Smooth muscle cell of bladder (primary cell): Measurements from ENCODE around the gene TCN2. TPM values are rescaled to one million over a fixed set of nuclear protein-coding genes. Genes with fewer than 3 reads are reported as not detected.

Experiments
- total RNA-seq: library from RNA; depleted of rRNA; stranded (reverse); fragments of >200 nt; gene quantifications from 2 replicates; pipeline ENCODE4 v1.2.3, GENCODE V29; 2014

Gene TCN2
- total RNA-seq = 2.0 and 2.4 TPM in 2 replicates

DNA sequence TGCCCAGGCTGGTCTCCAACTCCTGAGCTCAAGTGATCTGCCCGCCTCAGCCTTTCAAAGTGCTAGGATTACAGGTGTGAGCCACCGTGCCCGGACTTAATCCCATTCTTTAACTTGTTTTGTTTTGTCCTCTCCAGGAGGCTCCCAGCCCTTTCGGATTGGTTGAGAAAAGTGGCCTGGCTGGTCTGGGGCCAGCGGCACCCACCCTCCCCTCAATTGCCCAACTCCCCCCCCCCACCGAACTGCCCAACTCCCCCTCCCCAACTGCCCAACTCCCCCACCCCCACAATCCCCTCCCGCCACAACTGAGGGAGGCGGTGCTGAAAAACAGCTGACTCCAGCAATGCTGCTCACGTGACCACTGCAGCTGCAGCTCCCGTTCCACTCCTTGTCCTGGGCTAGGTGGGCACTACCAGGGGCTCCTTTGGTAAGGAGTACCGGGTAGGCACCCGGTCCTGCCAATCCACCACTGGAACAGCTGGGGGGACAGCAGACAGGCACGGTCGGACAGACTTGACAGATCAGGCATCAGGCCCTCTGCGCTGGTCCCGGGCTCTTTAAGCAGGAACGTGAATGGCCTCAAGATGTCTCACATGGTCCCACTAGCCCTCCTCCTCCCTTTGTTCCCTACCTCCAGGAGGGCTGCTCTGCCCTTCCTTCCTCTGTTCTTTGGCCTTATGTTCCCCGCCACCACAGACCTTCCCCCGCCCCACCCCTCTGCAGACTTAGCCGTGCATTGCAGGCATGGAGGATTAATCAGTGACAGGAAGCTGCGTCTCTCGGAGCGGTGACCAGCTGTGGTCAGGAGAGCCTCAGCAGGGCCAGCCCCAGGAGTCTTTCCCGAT is at the start of gene TCN2:
TSS of gene TCN2 (plus strand) at position 720 of the 845 bp plus-strand sequence. CDS start 158 bp downstream, outside the sequence.

DNA sequence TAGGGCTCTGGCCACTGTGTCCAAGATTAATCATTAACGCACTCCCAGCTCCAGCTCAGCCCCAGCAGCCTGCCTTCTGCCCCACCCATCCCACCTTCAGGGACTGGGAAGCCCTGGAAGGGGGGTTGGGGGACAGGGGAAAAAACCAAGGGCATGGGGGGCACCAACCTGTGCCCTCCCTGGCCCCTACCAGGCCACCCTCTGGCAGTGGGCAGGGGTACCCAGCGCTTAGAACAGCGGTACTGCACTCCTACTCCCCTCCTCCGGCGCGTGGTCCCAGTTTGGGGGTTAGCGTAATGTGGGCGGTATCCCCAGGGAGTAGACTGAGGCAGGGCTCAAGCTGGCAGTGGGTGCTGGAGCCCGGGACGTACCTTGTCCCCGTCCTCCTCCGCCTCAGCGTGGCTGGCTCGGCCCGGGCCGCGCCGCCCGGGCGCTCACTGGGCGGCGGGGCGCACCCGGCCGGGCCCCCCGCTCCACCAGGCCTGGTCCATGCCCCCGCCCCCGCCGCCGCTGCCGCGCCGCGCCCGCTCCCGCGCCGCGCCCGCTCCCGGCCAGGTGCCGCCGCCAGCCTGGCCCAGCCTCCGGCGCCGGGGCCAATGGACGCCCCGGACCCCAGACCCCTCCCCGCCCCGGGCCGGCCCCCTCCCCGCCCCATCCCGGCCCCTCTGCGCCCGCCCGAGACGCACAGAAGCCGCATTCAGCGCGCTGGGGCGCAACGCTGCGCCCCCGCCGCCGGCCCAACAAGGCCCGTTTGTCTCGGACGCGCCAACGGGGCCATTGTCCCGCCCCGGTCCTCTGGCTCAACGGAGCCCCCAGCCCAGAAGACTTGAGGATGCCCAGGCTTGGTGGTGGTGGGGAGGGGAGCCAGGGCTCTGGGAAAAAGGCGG is 32.6 kb upstream of the TCN2 start, which contains the start of gene GAL3ST1:
TSS of gene GAL3ST1 (minus strand) at position 571 of the 887 bp plus-strand sequence. CDS start 17,273 bp downstream, outside the sequence.

GRCh38 chr22:30591588-30592359 is 15.2 kb upstream of the TCN2 start, which contains the start of gene PES1:
Gene PES1, minus strand, starts transcription at chr22:30591910. Its CDS starts 77 bp downstream, at chr22:30591833.

GRCh38 chr22:30635273-30636225 is 28.6 kb downstream of the TCN2 start, which contains the start of gene SLC35E4:
Gene SLC35E4, plus strand, starts transcription at chr22:30635781. Its CDS starts 670 bp downstream, at chr22:30636451.

DNA sequence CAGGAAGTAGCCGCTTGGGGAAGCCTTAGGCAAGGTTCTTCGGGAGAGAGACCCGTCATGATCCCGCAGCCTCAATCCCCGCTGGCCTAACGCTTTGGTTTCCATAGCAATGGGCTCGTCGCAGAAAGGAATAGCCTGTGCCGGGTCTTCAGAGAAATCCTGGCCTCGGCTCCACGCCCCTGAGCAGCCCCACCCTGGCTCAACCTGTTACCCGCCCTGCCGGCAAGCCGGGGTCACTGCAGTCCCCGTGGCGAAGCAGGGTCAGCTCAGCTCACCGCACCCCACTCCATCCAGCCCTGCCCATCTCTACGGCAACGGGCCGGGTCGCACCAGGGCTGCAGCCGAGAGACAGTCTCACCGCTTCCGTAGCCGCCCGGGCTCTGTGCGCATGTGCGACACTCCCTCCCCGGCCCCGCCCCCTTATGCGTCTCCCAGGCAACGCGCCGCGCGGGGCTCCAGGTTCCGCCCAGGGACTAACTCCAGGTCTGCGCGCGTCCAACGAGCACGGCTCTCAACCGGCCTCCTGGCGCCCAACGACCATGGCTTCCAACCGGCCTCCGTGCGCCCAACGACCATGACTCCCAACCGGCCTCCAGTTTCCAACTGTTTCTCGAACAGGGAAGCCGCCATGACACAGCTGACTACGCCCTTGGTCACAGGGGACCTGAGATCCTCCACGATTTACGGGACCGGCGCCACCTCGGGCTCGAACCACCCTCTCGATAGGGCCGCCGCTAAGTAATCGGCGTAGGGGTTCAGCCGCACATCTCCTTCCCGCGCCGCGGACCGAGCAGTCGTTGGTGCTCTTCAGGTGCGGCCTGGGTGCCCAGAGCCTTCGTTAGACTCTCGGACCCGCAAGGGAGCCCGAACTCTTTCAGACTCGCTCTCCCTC is 60.8 kb downstream of the TCN2 start, which contains the start of gene DUSP18:
TSS of gene DUSP18 (minus strand) at position 382 of the 892 bp plus-strand sequence. CDS start 3,872 bp downstream, outside the sequence.

Other genes with a start within 250 kb of the TCN2 start
- 26.2 and 32.8 TPM in 2 replicates for gene RNF215, start 219.8 kb upstream of the TCN2 start, total RNA-seq
- 6.8 and 9.3 TPM in 2 replicates for gene SEC14L2, start 210.2 kb upstream of the TCN2 start, total RNA-seq
- 5.1 and 6.7 TPM in 2 replicates for gene MTFP1, start 181.4 kb upstream of the TCN2 start, total RNA-seq
- gene SEC14L3, start 135.2 kb upstream of the TCN2 start, total RNA-seq = under 0.01 TPM in 1 of 2 replicates, not detected in the other
- 0.14 and 0.18 TPM in 2 replicates for gene SEC14L4, start 101.5 kb upstream of the TCN2 start, total RNA-seq
- gene SEC14L6, start 60.4 kb upstream of the TCN2 start, total RNA-seq = 0.14 and 0.18 TPM in 2 replicates
- gene GAL3ST1, start 32.5 kb upstream of the TCN2 start, total RNA-seq = 0.18 and 0.43 TPM in 2 replicates
- gene PES1, start 15.3 kb upstream of the TCN2 start, total RNA-seq = 96.0 and 108 TPM in 2 replicates
- 6.3 and 8.5 TPM in 2 replicates for gene SLC35E4, start 28.6 kb downstream of the TCN2 start, total RNA-seq
- gene DUSP18, start 60.7 kb downstream of the TCN2 start, total RNA-seq = 3.8 and 5.6 TPM in 2 replicates
- 0.83 and 1.00 TPM in 2 replicates for gene OSBP2, start 87.7 kb downstream of the TCN2 start, total RNA-seq